ENCODE data around the gene APOO. TPM values are rescaled to one million over a fixed set of nuclear protein-coding genes. Genes with fewer than 3 reads are reported as not detected.

Gene APOO
- total RNA-seq, 6 experiments from 2014 or later: 20.8 to 28.1 (median 23.3) TPM

- Mint-ChIP-seq H3K9me3 (no peaks in the 10 kb centered on the region), H3K4me3 (no peak overlapping the region), H3K36me3 (ENCODE audit: low read depth) (no peaks in the 10 kb centered on the region), H3K27me3 (ENCODE audit: insufficient read depth) (no peaks in the 10 kb centered on the region; the same call in 1 of the 2 replicates), H3K4me1 (ENCODE audit: low read depth) (peaks cover 5% of the 10 kb centered on the region; the same call in 1 of the 2 replicates), H3K27ac (no peak overlapping the region)
- TF ChIP-seq, protein P1, sequence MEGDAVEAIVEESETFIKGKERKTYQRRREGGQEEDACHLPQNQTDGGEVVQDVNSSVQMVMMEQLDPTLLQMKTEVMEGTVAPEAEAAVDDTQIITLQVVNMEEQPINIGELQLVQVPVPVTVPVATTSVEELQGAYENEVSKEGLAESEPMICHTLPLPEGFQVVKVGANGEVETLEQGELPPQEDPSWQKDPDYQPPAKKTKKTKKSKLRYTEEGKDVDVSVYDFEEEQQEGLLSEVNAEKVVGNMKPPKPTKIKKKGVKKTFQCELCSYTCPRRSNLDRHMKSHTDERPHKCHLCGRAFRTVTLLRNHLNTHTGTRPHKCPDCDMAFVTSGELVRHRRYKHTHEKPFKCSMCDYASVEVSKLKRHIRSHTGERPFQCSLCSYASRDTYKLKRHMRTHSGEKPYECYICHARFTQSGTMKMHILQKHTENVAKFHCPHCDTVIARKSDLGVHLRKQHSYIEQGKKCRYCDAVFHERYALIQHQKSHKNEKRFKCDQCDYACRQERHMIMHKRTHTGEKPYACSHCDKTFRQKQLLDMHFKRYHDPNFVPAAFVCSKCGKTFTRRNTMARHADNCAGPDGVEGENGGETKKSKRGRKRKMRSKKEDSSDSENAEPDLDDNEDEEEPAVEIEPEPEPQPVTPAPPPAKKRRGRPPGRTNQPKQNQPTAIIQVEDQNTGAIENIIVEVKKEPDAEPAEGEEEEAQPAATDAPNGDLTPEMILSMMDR (IDR thresholded peaks at IDR 0.05): no peak
- DNase-seq: no peak
These were observed 91.6 kb downstream of the APOO start for GRCh38 chrX:23816179-23816578.

GRCh38 chrX:23815376-23815775, 92.4 kb downstream of the APOO start:
- no peak for DNase-seq
- TF ChIP-seq, protein P1 (IDR thresholded peaks at IDR 0.05): no peak
- Mint-ChIP-seq H3K36me3 (ENCODE audit: low read depth) (no peaks in the 10 kb centered on the region), H3K4me1 (ENCODE audit: low read depth) (peaks cover 5% of the 10 kb centered on the region; the same call in 1 of the 2 replicates), H3K27ac (no peak overlapping the region), H3K9me3 (no peaks in the 10 kb centered on the region), H3K27me3 (ENCODE audit: insufficient read depth) (no peaks in the 10 kb centered on the region; the same call in 1 of the 2 replicates), H3K4me3 (no peak overlapping the region)

- Mint-ChIP-seq H3K27me3 (ENCODE audit: insufficient read depth) (no peaks in the 10 kb centered on the region; the same call in 1 of the 2 replicates), H3K4me3 (no peak overlapping the region), H3K36me3 (ENCODE audit: low read depth) (no peaks in the 10 kb centered on the region), H3K9me3 (no peaks in the 10 kb centered on the region), H3K4me1 (ENCODE audit: low read depth) (no peaks in the 10 kb centered on the region), H3K27ac (no peak overlapping the region)
- TF ChIP-seq, protein P1 (IDR thresholded peaks at IDR 0.05): no peak
- no peak for DNase-seq
These were observed 93.9 kb downstream of the APOO start for GRCh38 chrX:23813808-23814207.

DNA sequence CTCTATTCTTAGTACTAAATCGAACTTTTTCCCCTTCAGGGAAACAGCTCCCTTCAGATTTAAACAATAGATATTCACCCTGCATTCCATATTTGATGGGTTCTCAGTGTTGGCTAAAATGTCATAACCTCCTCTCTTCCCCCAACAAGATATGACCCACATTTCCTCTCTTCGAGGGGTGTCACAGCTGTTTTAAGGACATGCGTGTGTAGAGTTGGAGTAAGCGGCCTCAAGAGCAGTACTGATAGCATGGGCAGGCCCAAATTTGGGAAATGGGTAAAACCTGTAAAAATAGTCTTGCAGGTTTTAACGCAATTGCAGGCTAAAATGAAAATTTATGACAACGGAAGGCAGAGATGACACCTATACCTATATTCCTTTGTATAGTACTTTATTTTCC, 96.1 kb downstream of the APOO start:
- Mint-ChIP-seq H3K9me3 (no peaks in the 10 kb centered on the region), H3K4me1 (ENCODE audit: low read depth) (peaks cover 10% of the 10 kb centered on the region), H3K36me3 (ENCODE audit: low read depth) (no peaks in the 10 kb centered on the region), H3K27me3 (ENCODE audit: insufficient read depth) (peaks cover 1% of the 10 kb centered on the region; the same call in 1 of the 2 replicates), H3K4me3 (no peak overlapping the region), H3K27ac (no peak overlapping the region)
- DNase-seq: no peak
- TF ChIP-seq, protein P1 (IDR thresholded peaks at IDR 0.05): no peak

GRCh38 chrX:23811108-23811651, 96.6 kb downstream of the APOO start:
- DNase-seq: no peak
- Mint-ChIP-seq H3K9me3 (no peaks in the 10 kb centered on the region), H3K4me3 (no peak overlapping the region), H3K27me3 (ENCODE audit: insufficient read depth) (peaks cover 1% of the 10 kb centered on the region; the same call in 1 of the 2 replicates), H3K4me1 (ENCODE audit: low read depth) (peaks cover 10% of the 10 kb centered on the region), H3K27ac (no peak overlapping the region), H3K36me3 (ENCODE audit: low read depth) (no peaks in the 10 kb centered on the region)
- TF ChIP-seq, protein P1 (IDR thresholded peaks at IDR 0.05): no peak

All from HFFc6 (cell line).